ENCODE results near the gene TRIM69.
"Not testable (repeated sequence)": the region's sequence is repeated elsewhere in the genome, so short reads cannot be mapped to it uniquely, and the experiment has no call there.

The TRIM69 gene

GRCh38 chr15:44753345-44753744, 17.0 kb downstream of the TRIM69 start:
- DNase-seq: no peak

GRCh38 chr15:44763187-44763586, 26.9 kb downstream of the TRIM69 start:
- DNase-seq: no peak

- no peak for DNase-seq
Measured at GRCh38 chr15:44763848-44764247, 27.5 kb downstream of the TRIM69 start.

- no peak for DNase-seq
Measured at GRCh38 chr15:44765036-44765435, 28.7 kb downstream of the TRIM69 start.

GRCh38 chr15:44769521-44769920, 33.2 kb downstream of the TRIM69 start:
- no peak for DNase-seq

GRCh38 chr15:44770715-44771114, 34.4 kb downstream of the TRIM69 start:
- not testable (repeated sequence) for DNase-seq

GRCh38 chr15:44775953-44776352, 39.6 kb downstream of the TRIM69 start:
- peak; percentile 53 for DNase-seq

GRCh38 chr15:44779761-44780160, 43.4 kb downstream of the TRIM69 start:
- DNase-seq: no peak

GRCh38 chr15:44780608-44781007, 44.3 kb downstream of the TRIM69 start:
- DNase-seq: no peak

GRCh38 chr15:44781128-44781810, 44.9 kb downstream of the TRIM69 start:
- no peak for DNase-seq

- DNase-seq: no peak
Measured at GRCh38 chr15:44782516-44782915, 46.2 kb downstream of the TRIM69 start.

- not testable (repeated sequence) for DNase-seq
Measured at GRCh38 chr15:44784918-44785274, 48.6 kb downstream of the TRIM69 start.

GRCh38 chr15:44788748-44789147, 52.4 kb downstream of the TRIM69 start:
- no peak for DNase-seq

GRCh38 chr15:44790215-44790614, 53.9 kb downstream of the TRIM69 start:
- DNase-seq: no peak

GRCh38 chr15:44790656-44791055, 54.3 kb downstream of the TRIM69 start:
- no peak for DNase-seq

- DNase-seq: no peak
Measured at GRCh38 chr15:44792715-44793114, 56.4 kb downstream of the TRIM69 start.

GRCh38 chr15:44794072-44794471, 57.7 kb downstream of the TRIM69 start:
- no peak for DNase-seq

- no peak for DNase-seq
Measured at GRCh38 chr15:44796508-44796907, 60.2 kb downstream of the TRIM69 start.

GRCh38 chr15:44798826-44799225, 62.5 kb downstream of the TRIM69 start:
- DNase-seq: peak; percentile 1

GRCh38 chr15:44801364-44801763, 65.0 kb downstream of the TRIM69 start:
- DNase-seq: no peak

GRCh38 chr15:44801797-44802196, 65.5 kb downstream of the TRIM69 start:
- DNase-seq: no peak

- no peak for DNase-seq
Measured at GRCh38 chr15:44802336-44802735, 66.0 kb downstream of the TRIM69 start.

- no peak for DNase-seq
Measured at GRCh38 chr15:44804298-44805046, 68.1 kb downstream of the TRIM69 start.

- DNase-seq: no peak
Measured at GRCh38 chr15:44808557-44808956, 72.2 kb downstream of the TRIM69 start.

- peak; percentile 39 for DNase-seq
Measured at GRCh38 chr15:44810237-44810636, 73.9 kb downstream of the TRIM69 start.

All from NCI-H1092 treated with DMSO at 0.1 percent for 48 hours (cell line).